DMS53 treated with DMSO at 0.1 percent for 48 hours (cell line): ENCODE results near the gene AMBRA1.
A peak's percentile ranks its signal among the peaks of the same experiment; 100 is the strongest.

ENCODE experiments used
- DNase-seq: peaks from one replicate; lab custom pipeline; 2025; ENCODE audit not compliant: unreplicated experiment; lab: John Stamatoyannopoulos, UW

The AMBRA1 gene

GRCh38 chr11:46593550-46594373, at the start of gene AMBRA1:
Gene AMBRA1 (minus strand): TSS chr11:46594023. CDS start chr11:46548380, 45,643 bp downstream.
- DNase-seq: peak; percentile 70

- no peak for DNase-seq
Measured at GRCh38 chr11:46643531-46643930, 49.7 kb upstream of the AMBRA1 start.

GRCh38 chr11:46642627-46643335, 49.0 kb upstream of the AMBRA1 start:
- DNase-seq: no peak

- no peak for DNase-seq
Measured at GRCh38 chr11:46641639-46642038, 47.8 kb upstream of the AMBRA1 start.

GRCh38 chr11:46640036-46640788, 46.4 kb upstream of the AMBRA1 start:
- no peak for DNase-seq

GRCh38 chr11:46639197-46639839, 45.5 kb upstream of the AMBRA1 start:
- no peak for DNase-seq

- no peak for DNase-seq
Measured at GRCh38 chr11:46637546-46637945, 43.7 kb upstream of the AMBRA1 start.

- DNase-seq: no peak
Measured at GRCh38 chr11:46635557-46636139, 41.8 kb upstream of the AMBRA1 start.

GRCh38 chr11:46633291-46634217, 39.7 kb upstream of the AMBRA1 start:
- no peak for DNase-seq

GRCh38 chr11:46632502-46632901, 38.7 kb upstream of the AMBRA1 start:
- no peak for DNase-seq

GRCh38 chr11:46631676-46632075, 37.9 kb upstream of the AMBRA1 start:
- DNase-seq: no peak

GRCh38 chr11:46630237-46630636, 36.4 kb upstream of the AMBRA1 start:
- no peak for DNase-seq

GRCh38 chr11:46628961-46629360, 35.1 kb upstream of the AMBRA1 start:
- DNase-seq: no peak

GRCh38 chr11:46625406-46625805, 31.6 kb upstream of the AMBRA1 start:
- no peak for DNase-seq

- DNase-seq: no peak
Measured at GRCh38 chr11:46618837-46619236, 25.0 kb upstream of the AMBRA1 start.

GRCh38 chr11:46617972-46618314, 24.1 kb upstream of the AMBRA1 start:
- no peak for DNase-seq

GRCh38 chr11:46617134-46617971, 23.5 kb upstream of the AMBRA1 start, which contains the start of the genes ATG13 and HARBI1:
Gene ATG13 (plus strand): TSS chr11:46617553. CDS start chr11:46644292, 26,739 bp downstream.
Gene HARBI1 (minus strand): TSS chr11:46617227. CDS start chr11:46616237, 990 bp downstream.
- DNase-seq: peak; percentile 44

- DNase-seq: peak; percentile 4
Measured at GRCh38 chr11:46616551-46617133, 22.8 kb upstream of the AMBRA1 start.
